DND-41 (cell line): ENCODE results near the gene SAMD9L.

ENCODE experiments used
- ATAC-seq: fragments of 200-7000 bp; cut with Tn5 transposase; 3 replicates; pipeline ENCODE4 v1.9.1; 2021; ENCODE audit warnings: low read depth; ENCODE audit not compliant: insufficient read depth
- DNase-seq: peaks from one replicate; pipeline ENCODE4 v3.0.0-alpha.2; 2020
- H2AFZ ChIP-seq: 2 replicates; pipeline ENCODE4 v1.6.0; 2012; ENCODE audit warnings: low read depth, low read length
- H3K27ac ChIP-seq: 2 replicates; pipeline ENCODE4 v1.5.1; 2012; ENCODE audit warnings: low read length, inconsistent platforms
- H3K27me3 ChIP-seq: fragments of 200-600 bp; sonication (generic); 2 replicates; pipeline ENCODE4 v1.6.0; 2012; ENCODE audit warnings: low read length, mild to moderate bottlenecking, inconsistent platforms; ENCODE audit not compliant: insufficient read depth, poor library complexity
- H3K36me3 ChIP-seq: 2 replicates; pipeline ENCODE4 v1.5.1; 2012; ENCODE audit warnings: low read length, inconsistent platforms; ENCODE audit not compliant: insufficient read depth
- H3K4me1 ChIP-seq: 2 replicates; pipeline ENCODE4 v1.5.1; 2012; ENCODE audit warnings: mild to moderate bottlenecking, low read length; ENCODE audit not compliant: insufficient read depth
- H3K4me2 ChIP-seq: 2 replicates; pipeline ENCODE4 v1.6.0; 2012; ENCODE audit warnings: mild to moderate bottlenecking, moderate library complexity, low read length, inconsistent platforms; ENCODE audit not compliant: insufficient read depth
- H3K4me3 ChIP-seq, 2 experiments: fragments of 200-600 bp in 1 of 2; shearing (Covaris generic) in 1 of 2; 2 replicates each; pipeline ENCODE4 v1.5.1; 2012 to 2016; ENCODE audit warnings: inconsistent platforms in 2 of 2, low read length in 2 of 2, mild to moderate bottlenecking in 2 of 2, low read depth in 1 of 2, moderate library complexity in 1 of 2
- H3K79me2 ChIP-seq: 2 replicates; pipeline ENCODE4 v1.6.0; 2012; ENCODE audit warnings: low read length, inconsistent platforms; ENCODE audit not compliant: insufficient read depth
- H3K9ac ChIP-seq: 2 replicates; pipeline ENCODE4 v1.6.0; 2012; ENCODE audit warnings: low read depth, mild to moderate bottlenecking, inconsistent platforms, low read length, moderate library complexity
- H3K9me3 ChIP-seq: 2 replicates; pipeline ENCODE4 v1.5.1; 2012; ENCODE audit warnings: low read length, moderate library complexity, mild to moderate bottlenecking, inconsistent platforms; ENCODE audit not compliant: insufficient read depth, severe bottlenecking
- H4K20me1 ChIP-seq: 2 replicates; pipeline ENCODE4 v1.6.0; 2012; ENCODE audit warnings: low read length; ENCODE audit not compliant: insufficient read depth
- CTCF ChIP-seq: IDR thresholded peaks from 2 replicates; pipeline ENCODE4 v1.5.1; 2012; ENCODE audit warnings: borderline replicate concordance, low read length, moderate library complexity, mild to moderate bottlenecking; ENCODE audit not compliant: poor library complexity, severe bottlenecking; ENCODE audit errors: extremely low read depth
- EZH2 ChIP-seq: IDR thresholded peaks from 3 replicates; pipeline ENCODE4 v1.6.1; 2012; ENCODE audit warnings: borderline replicate concordance, low read depth, mild to moderate bottlenecking, moderate library complexity, low read length, inconsistent platforms; ENCODE audit not compliant: severe bottlenecking

SAMD9L gene

GRCh38 chr7:93159490-93159889, 11.3 kb upstream of the SAMD9L start:
- TF ChIP-seq EZH2 (no peak), CTCF (no peak)
- Histone ChIP-seq H3K4me1 (no peaks in the 10 kb centered on the region), H3K9ac (no peak overlapping the region), H3K27me3 (peaks cover 4% of the 10 kb centered on the region), H3K36me3 (no peaks in the 10 kb centered on the region), H3K4me2 (no peak overlapping the region), H3K27ac (no peak overlapping the region), H3K79me2 (no peaks in the 10 kb centered on the region), H4K20me1 (no peaks in the 10 kb centered on the region), H3K4me3 (no peak overlapping the region), H3K9me3 (peaks cover 16% of the 10 kb centered on the region), H2AFZ (no peak overlapping the region)
- no peak for ATAC-seq
- DNase-seq: no peak

DNA sequence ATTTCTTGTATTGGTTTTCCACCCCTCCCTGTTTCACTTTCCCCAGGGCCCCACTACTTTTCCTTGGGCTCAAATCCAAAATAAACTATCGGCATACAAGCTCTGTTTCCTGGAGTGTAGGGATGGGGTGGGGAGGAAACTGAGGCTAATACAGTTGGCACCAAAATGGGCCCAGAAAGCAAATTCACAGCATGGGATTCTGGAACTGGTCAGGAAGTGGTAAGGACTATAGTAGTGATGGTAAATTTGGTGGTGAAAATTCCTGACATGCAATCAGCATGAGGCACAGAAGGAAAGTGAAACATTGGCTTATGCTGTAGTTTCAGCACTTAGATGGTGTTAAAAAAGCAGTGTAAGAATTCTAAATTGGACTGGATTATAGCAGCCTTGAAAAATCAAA, 8.7 kb upstream of the SAMD9L start:
- no peaks in the 10 kb centered on the region for H3K79me2 ChIP-seq
- H3K36me3 ChIP-seq: no peaks in the 10 kb centered on the region

DNA sequence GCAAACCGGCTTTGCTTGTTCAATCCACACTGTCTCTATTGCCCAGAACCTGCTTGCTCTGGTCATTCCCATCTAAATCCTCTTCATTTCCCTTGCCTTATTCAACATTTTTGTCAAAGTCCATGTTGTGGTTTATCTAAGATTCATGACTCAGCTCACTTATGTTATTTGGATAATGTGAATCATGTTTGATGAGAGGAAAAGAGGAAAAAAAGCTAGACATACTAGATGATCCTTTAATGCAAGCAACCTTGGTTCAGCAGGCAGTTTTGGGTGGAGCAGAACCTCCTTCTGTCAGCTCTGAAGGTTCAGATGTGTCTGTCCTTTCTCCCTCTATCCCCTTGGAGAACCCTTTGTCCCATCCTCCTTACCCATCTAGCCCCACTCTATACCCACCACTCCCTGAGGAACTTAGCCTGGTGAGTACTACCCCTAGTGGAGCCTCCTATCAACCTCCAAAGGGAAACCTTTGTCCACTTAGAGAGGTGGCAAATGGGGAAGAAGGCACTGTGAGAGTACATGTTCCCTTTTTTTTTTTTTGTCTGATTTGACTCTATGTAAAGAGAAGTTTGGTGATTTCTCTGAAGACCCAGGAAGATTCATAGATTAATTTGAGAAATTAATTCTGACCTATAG, 2.1 kb upstream of the SAMD9L start:
- no peak overlapping the region for H3K9ac ChIP-seq
- H3K27ac ChIP-seq: no peak overlapping the region
- DNase-seq (no peak), ATAC-seq (no peak)
- H4K20me1 ChIP-seq: no peaks in the 10 kb centered on the region
- peaks cover 27% of the 10 kb centered on the region for H3K4me1 ChIP-seq
- 0 out of 2 replicates have a peak overlapping the region, but pooled peaks have one; percentile 22 for H2AFZ ChIP-seq
- peaks cover 22% of the 10 kb centered on the region for H3K79me2 ChIP-seq
- H3K27me3 ChIP-seq: no peaks in the 10 kb centered on the region
- no peak overlapping the region for H3K4me2 ChIP-seq
- H3K36me3 ChIP-seq: no peaks in the 10 kb centered on the region
- TF ChIP-seq EZH2 (no peak), CTCF (no peak)
- no peaks in the 10 kb centered on the region for H3K9me3 ChIP-seq
- H3K4me3 ChIP-seq: no peak overlapping the region

More for the DNA sequence above, 8.7 kb upstream of the SAMD9L start:
- no peak overlapping the region for H3K4me3 ChIP-seq
- peaks cover 9% of the 10 kb centered on the region for H3K9me3 ChIP-seq
- ATAC-seq: no peak
- no peak overlapping the region for H3K9ac ChIP-seq
- peaks cover 4% of the 10 kb centered on the region for H3K27me3 ChIP-seq
- no peak overlapping the region for H3K27ac ChIP-seq
- TF ChIP-seq CTCF: no peak
- no peak for TF ChIP-seq EZH2
- no peaks in the 10 kb centered on the region for H4K20me1 ChIP-seq
- H2AFZ ChIP-seq: no peak overlapping the region
- DNase-seq: no peak
- no peaks in the 10 kb centered on the region for H3K4me1 ChIP-seq
- no peak overlapping the region for H3K4me2 ChIP-seq
